B cell (primary cell): Measurements from ENCODE around the gene RBPJL. TPM values are rescaled to one million over a fixed set of nuclear protein-coding genes. Genes with fewer than 3 reads are reported as not detected.

Source experiments
- ATAC-seq: fragments of 200-7000 bp; cut with Tn5 transposase; one replicate; pipeline ENCODE4 v1.10.0; 2021; ENCODE audit warnings: low read depth, mild to moderate bottlenecking, moderate number of reproducible peaks, moderate library complexity
- CTCF ChIA-PET: fragments of 350-600 bp; sonication (Branson Sonifier 250); formaldehyde crosslinking; loops from one replicate; lab custom pipeline; 2021; ENCODE audit warnings: antibody characterized with exemption, inconsistent platforms; lab: Charles Lee
- POLR2A ChIA-PET: fragments of 350-600 bp; sonication (Branson Sonifier 250); formaldehyde crosslinking; loops from one replicate; lab custom pipeline; 2021; ENCODE audit warnings: antibody characterized with exemption; lab: Charles Lee
- DNase-seq: peaks from one replicate; pipeline ENCODE4 v3.0.0; 2013
- H2AFZ ChIP-seq: 2 replicates; pipeline ENCODE4 v1.6.1; 2012; ENCODE audit warnings: mild to moderate bottlenecking, low read depth, low read length; ENCODE audit not compliant: insufficient read depth, poor library complexity, severe bottlenecking
- H3K27ac ChIP-seq, 2 donors: 1 replicate in 1 of 2; 2 replicates in 1 of 2; pipeline ENCODE4 v1.5.1; 2012 to 2013; ENCODE audit warnings: low read length in 2 of 2, mild to moderate bottlenecking in 2 of 2, moderate library complexity in 1 of 2
- H3K27me3 ChIP-seq, 4 experiments: fragments of 200-600 bp in 1 of 4; sonication (generic) in 1 of 4; replicated peaks in 1 of 4; 1 replicate in 2 of 4; 2 replicates in 2 of 4; pipeline versions ENCODE4 v1.6.1 to v1.7.0; 2013 to 2016; ENCODE audit warnings: low read length in 3 of 4, mild to moderate bottlenecking in 2 of 4, mixed read lengths in 1 of 4, moderate library complexity in 1 of 4; ENCODE audit not compliant: insufficient read depth in 4 of 4, control insufficient read depth in 3 of 4; ENCODE audit errors: control extremely low read depth in 1 of 4
- H3K36me3 ChIP-seq, 2 experiments: replicated peaks in 1 of 2; 1 replicate in 1 of 2; 2 replicates in 1 of 2; pipeline versions ENCODE4 v1.6.1 to v1.7.1; 2013; ENCODE audit warnings: low read length in 1 of 2; ENCODE audit not compliant: insufficient read depth in 2 of 2, control insufficient read depth in 1 of 2; ENCODE audit errors: control extremely low read depth in 1 of 2, extremely low read depth in 1 of 2
- H3K4me1 ChIP-seq, 2 donors: fragments of 200-600 bp in 1 of 2; sonication (generic) in 1 of 2; 1 replicate in 1 of 2; 2 replicates in 1 of 2; pipeline versions ENCODE4 v1.5.1 to v1.6.1; 2013 to 2017; ENCODE audit warnings: low read length in 2 of 2; ENCODE audit not compliant: control insufficient read depth in 2 of 2, insufficient read depth in 2 of 2
- H3K4me2 ChIP-seq: replicated peaks from 2 replicates; pipeline ENCODE3; 2012; ENCODE audit warnings: mild to moderate bottlenecking, low read depth, low read length; ENCODE audit not compliant: poor library complexity, severe bottlenecking
- H3K4me3 ChIP-seq, 5 experiments: fragments of 200-600 bp in 1 of 5; sonication (generic) in 1 of 5; 1 replicate in 3 of 5; 2 replicates in 2 of 5; pipeline versions ENCODE4 v1.5.1 to v1.7.0; 2011 to 2016; ENCODE audit warnings: low read length in 4 of 5, mild to moderate bottlenecking in 4 of 5, low read depth in 2 of 5, control low read depth in 1 of 5, moderate library complexity in 1 of 5; ENCODE audit not compliant: insufficient read depth in 1 of 5; ENCODE audit errors: control extremely low read depth in 1 of 5, extremely low read depth in 1 of 5
- H3K79me2 ChIP-seq: fragments of 200-600 bp; sonication (generic); one replicate; pipeline ENCODE4 v1.6.0; 2016; ENCODE audit warnings: low read length; ENCODE audit not compliant: control insufficient read depth, insufficient read depth
- H3K9ac ChIP-seq: fragments of 200-600 bp; sonication (generic); 2 replicates; pipeline ENCODE4 v1.6.1; 2017; ENCODE audit warnings: mild to moderate bottlenecking, low read length, moderate library complexity
- H3K9me3 ChIP-seq, 3 donors: one replicate each; pipeline versions ENCODE4 v1.6.1 to v1.7.1; 2013; ENCODE audit warnings: low read length in 2 of 3; ENCODE audit not compliant: control insufficient read depth in 2 of 3, insufficient read depth in 1 of 3; ENCODE audit errors: control extremely low read depth in 1 of 3
- H4K20me1 ChIP-seq: 2 replicates; pipeline ENCODE4 v1.6.0; 2012; ENCODE audit warnings: mild to moderate bottlenecking, low read length; ENCODE audit not compliant: insufficient read depth, control insufficient read depth, poor library complexity, severe bottlenecking
- H3K27ac Mint-ChIP-seq: one replicate; pipeline ENCODE4 v1.8.0; 2021; ENCODE audit warnings: mixed read lengths
- H3K27me3 Mint-ChIP-seq: one replicate; pipeline ENCODE4 v1.8.0; 2021; ENCODE audit warnings: mixed read lengths
- H3K4me1 Mint-ChIP-seq: one replicate; pipeline ENCODE4 v1.8.0; 2021; ENCODE audit warnings: mixed read lengths
- H3K4me3 Mint-ChIP-seq: one replicate; pipeline ENCODE4 v1.8.0; 2021; ENCODE audit warnings: mixed read lengths
- H3K9me3 Mint-ChIP-seq: one replicate; pipeline ENCODE4 v1.8.0; 2022; ENCODE audit warnings: mixed read lengths; ENCODE audit not compliant: insufficient read depth
- CTCF ChIP-seq: fragments of 200-600 bp; IDR thresholded peaks from one replicate; pipeline ENCODE4 v1.8.0; 2022; ENCODE audit warnings: antibody characterized with exemption, mild to moderate bottlenecking
- WGBS: methylation state at CpG from one replicate; pipeline ENCODE4 v1.1.5; 2013; ENCODE audit warnings: missing lambda C conversion rate; ENCODE audit not compliant: insufficient coverage; 5-methylcytosine and 5-hydroxymethylcytosine counted together
- intact Hi-C: fragments of 100-400 bp; cut with micrococcal nuclease; formaldehyde crosslinking; loops from one replicate; pipeline ENCODE4 v1.10.0; 2022
- polyA plus RNA-seq: library from polyadenylated mRNA; depleted of rRNA; stranded (reverse); fragments of >200 nt; gene quantifications from 2 replicates; pipeline ENCODE4 v1.2.3, GENCODE V29; 2012
- total RNA-seq, 2 donors: library from RNA; stranded (reverse); fragments of 120-200 nt in 1 of 2; gene quantifications; 1 replicate in 1 of 2; 2 replicates in 1 of 2; pipeline versions ENCODE4 v1.2.3 to v1.2.4, GENCODE V29; 2013 to 2022

RBPJL gene
- total and polyA plus RNA-seq, 2 donors (not counting 1 experiment from before 2014, with no cell fraction given), result not detected

DNA sequence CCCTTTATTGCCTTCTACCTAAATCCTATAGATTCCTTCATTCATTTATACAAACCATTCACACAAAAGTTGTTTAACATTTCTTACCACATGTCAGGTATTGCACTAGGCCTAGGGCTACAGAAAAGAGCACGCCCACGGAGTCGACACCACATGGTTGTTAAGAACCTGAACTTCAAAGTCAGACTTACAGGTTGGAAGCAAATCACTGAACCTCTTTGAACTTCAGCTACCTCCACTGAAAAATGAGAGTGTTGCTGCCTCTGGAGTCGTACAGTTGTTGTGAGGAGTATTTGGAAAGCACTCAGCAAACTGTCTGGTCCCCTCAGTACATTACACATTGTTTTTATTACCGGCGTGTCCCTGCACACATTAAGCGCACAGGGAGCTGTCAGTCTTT lies 48.9 kb upstream of the RBPJL start:
- Histone ChIP-seq H3K27ac (no peak overlapping the region), H3K4me3 (no peak overlapping the region), H3K36me3 (no peaks in the 10 kb centered on the region), H3K79me2 (no peaks in the 10 kb centered on the region), H3K4me1 (no peaks in the 10 kb centered on the region), H3K9me3 (peaks cover 0 to 3% (median 0%) of the 10 kb centered on the region in 3 donors), H4K20me1 (no peaks in the 10 kb centered on the region), H2AFZ (no peak overlapping the region), H3K27me3 (peaks cover 0 to 13% (median 7%) of the 10 kb centered on the region in 4 experiments), H3K4me2 (no peak overlapping the region), H3K9ac (no peak overlapping the region)
- 98% methylated on average over 6 of the region's 7 CpGs for WGBS
- Mint-ChIP-seq H3K27ac (no peak overlapping the region), H3K9me3 (no peaks in the 10 kb centered on the region), H3K4me3 (no peak overlapping the region), H3K27me3 (peaks cover 49% of the 10 kb centered on the region), H3K4me1 (no peaks in the 10 kb centered on the region)
- POLR2A ChIA-PET, result no interaction called here
- no peak for TF ChIP-seq CTCF
- CTCF ChIA-PET, result no interaction called here
- ATAC-seq (no peak), DNase-seq (no peak)
- intact Hi-C loops, result no loop called here

GRCh38 chr20:45258259-45258658 lies 48.4 kb upstream of the RBPJL start:
- ATAC-seq (no peak), DNase-seq (no peak)
- Histone ChIP-seq H3K4me2 (no peak overlapping the region), H2AFZ (no peak overlapping the region), H3K4me3 (no peak overlapping the region), H3K9ac (no peak overlapping the region), H4K20me1 (no peaks in the 10 kb centered on the region), H3K27me3 (peaks cover 0 to 11% (median 6%) of the 10 kb centered on the region in 4 experiments), H3K9me3 (peaks cover 0 to 3% (median 0%) of the 10 kb centered on the region in 3 donors), H3K79me2 (no peaks in the 10 kb centered on the region), H3K27ac (no peak overlapping the region), H3K4me1 (no peaks in the 10 kb centered on the region), H3K36me3 (no peaks in the 10 kb centered on the region)
- H3K9me3 Mint-ChIP-seq, result no peaks in the 10 kb centered on the region
- ChIA-PET POLR2A (no interaction called here), CTCF (no interaction called here)
- intact Hi-C loops, result no loop called here
- peaks cover 51% of the 10 kb centered on the region for H3K27me3 Mint-ChIP-seq
- H3K27ac Mint-ChIP-seq, result no peak overlapping the region
- 86% methylated on average over 1 of the region's 3 CpGs for WGBS
- no peak overlapping the region for H3K4me3 Mint-ChIP-seq
- TF ChIP-seq CTCF, result no peak
- H3K4me1 Mint-ChIP-seq, result no peaks in the 10 kb centered on the region
